Measurements from ENCODE around the gene ATG16L1. TPM values are rescaled to one million over a fixed set of nuclear protein-coding genes. Genes with fewer than 3 reads are reported as not detected.

Gene ATG16L1
- total RNA-seq, 1 experiment from 2014 or later: 26.4 TPM

DNA sequence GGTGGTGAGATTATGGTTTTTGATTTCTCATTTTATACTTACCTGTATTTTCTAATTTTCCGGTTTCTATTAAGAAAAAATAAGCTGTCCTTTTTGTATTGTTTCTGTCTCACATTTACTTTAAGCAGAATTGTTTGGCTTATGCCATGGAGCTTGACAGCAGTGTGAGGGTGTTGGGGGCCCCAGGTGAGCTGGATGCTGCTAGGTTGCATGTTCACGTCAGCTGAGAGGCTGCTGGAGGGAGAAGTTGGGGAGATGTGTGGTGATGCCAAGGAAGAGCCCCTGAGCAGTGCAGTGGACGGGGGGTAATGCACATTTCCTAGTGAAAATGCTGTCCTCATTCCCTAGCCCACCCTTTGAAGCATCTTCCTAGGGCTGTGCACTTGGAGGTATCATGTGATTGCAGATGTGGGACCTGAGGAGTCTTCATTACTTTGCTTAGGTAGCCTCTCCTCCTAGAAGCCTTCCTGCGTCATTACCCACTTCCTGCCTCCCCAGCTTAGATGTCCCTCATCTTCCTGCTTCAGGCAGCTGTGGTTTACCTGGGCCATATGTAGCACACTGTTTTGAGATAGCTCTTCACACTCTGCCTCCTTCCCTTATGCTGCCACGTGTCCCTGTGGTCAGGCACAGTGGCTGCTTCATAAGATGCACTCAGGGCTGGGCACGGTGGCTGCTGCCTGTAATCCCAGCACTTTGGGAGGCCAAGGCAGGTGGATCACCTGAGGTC is 16.2 kb downstream of the ATG16L1 start:
- DNase-seq (ENCODE audit: unreplicated experiment): no peak
- H3K36me3 Mint-ChIP-seq (ENCODE audit: insufficient read depth, unreplicated experiment): peaks cover 95% of the 10 kb centered on the region
- no peak overlapping the region for H3K27ac Mint-ChIP-seq (ENCODE audit: low read depth, unreplicated experiment)
- ChIA-PET CTCF (interaction anchor here (0.7 kb wide), 1 partner anchor 712 kb away, joined by 3 read pairs; no protein-coding TSS in a partner anchor), POLR2A (interaction anchor here (2.3 kb wide), 1 partner anchor 14 kb away, joined by 7 read pairs; no protein-coding TSS in a partner anchor)
- H3K4me1 Mint-ChIP-seq (ENCODE audit: insufficient read depth, unreplicated experiment): no peaks in the 10 kb centered on the region
- H3K9me3 Mint-ChIP-seq (ENCODE audit: unreplicated experiment): no peaks in the 10 kb centered on the region
- BruUV-seq (replicated peaks): no TSS peak
- no peak overlapping the region for H3K4me3 Mint-ChIP-seq (ENCODE audit: unreplicated experiment)
- H3K27me3 Mint-ChIP-seq (ENCODE audit: insufficient read depth, unreplicated experiment): no peaks in the 10 kb centered on the region
- TF ChIP-seq CTCF (IDR thresholded peaks at IDR 0.05; ENCODE audit: unreplicated experiment): no peak
- intact Hi-C loops (cut with micrococcal nuclease): no loop called here

- peaks cover 93% of the 10 kb centered on the region for H3K36me3 Mint-ChIP-seq (ENCODE audit: insufficient read depth, unreplicated experiment)
- no peaks in the 10 kb centered on the region for H3K9me3 Mint-ChIP-seq (ENCODE audit: unreplicated experiment)
- CTCF ChIA-PET: interaction anchor here (0.6 to 1.6 kb wide), 2 partner anchors 17 to 177 kb away, joined by 3 to 5 read pairs; no protein-coding TSS in a partner anchor
- H3K27ac Mint-ChIP-seq (ENCODE audit: low read depth, unreplicated experiment): no peak overlapping the region
- TF ChIP-seq CTCF (IDR thresholded peaks at IDR 0.05; ENCODE audit: unreplicated experiment): no peak
- H3K4me1 Mint-ChIP-seq (ENCODE audit: insufficient read depth, unreplicated experiment): no peaks in the 10 kb centered on the region
- no peaks in the 10 kb centered on the region for H3K27me3 Mint-ChIP-seq (ENCODE audit: insufficient read depth, unreplicated experiment)
- no peak overlapping the region for H3K4me3 Mint-ChIP-seq (ENCODE audit: unreplicated experiment)
- DNase-seq (ENCODE audit: unreplicated experiment): no peak
- intact Hi-C loops (cut with micrococcal nuclease): no loop called here
- POLR2A ChIA-PET: interaction anchor here (1.6 kb wide), 1 partner anchor 173 kb away, joined by 5 read pairs; no protein-coding TSS in a partner anchor
- no TSS peak for BruUV-seq (replicated peaks)
Observed at GRCh38 chr2:233270366-233270765, 18.9 kb downstream of the ATG16L1 start.

- CTCF ChIA-PET: interaction anchor here (0.6 to 1.6 kb wide), 2 partner anchors 16 to 177 kb away, joined by 3 to 5 read pairs; no protein-coding TSS in a partner anchor
- no peak overlapping the region for H3K4me3 Mint-ChIP-seq (ENCODE audit: unreplicated experiment)
- H3K36me3 Mint-ChIP-seq (ENCODE audit: insufficient read depth, unreplicated experiment): peaks cover 94% of the 10 kb centered on the region
Observed at GRCh38 chr2:233270951-233271350, 19.5 kb downstream of the ATG16L1 start.

More at GRCh38 chr2:233270951-233271350, 19.5 kb downstream of the ATG16L1 start:
- Mint-ChIP-seq H3K4me1 (ENCODE audit: insufficient read depth, unreplicated experiment) (no peaks in the 10 kb centered on the region), H3K9me3 (ENCODE audit: unreplicated experiment) (no peaks in the 10 kb centered on the region), H3K27ac (ENCODE audit: low read depth, unreplicated experiment) (no peak overlapping the region), H3K27me3 (ENCODE audit: insufficient read depth, unreplicated experiment) (no peaks in the 10 kb centered on the region)
- TF ChIP-seq CTCF (IDR thresholded peaks at IDR 0.05; ENCODE audit: unreplicated experiment): no peak
- POLR2A ChIA-PET: interaction anchor here (1.6 kb wide), 1 partner anchor 172 kb away, joined by 5 read pairs; no protein-coding TSS in a partner anchor
- no peak for DNase-seq (ENCODE audit: unreplicated experiment)
- intact Hi-C loops (cut with micrococcal nuclease): no loop called here
- BruUV-seq (replicated peaks): no TSS peak

All from MCF 10A (cell line).